Endothelial cell of umbilical vein (primary cell): ENCODE results near the gene CIDEA.

Experiments used
- CTCF ChIP-seq, 2 donors: IDR thresholded peaks; 1 replicate in 1 of 2; 2 replicates in 1 of 2; pipeline ENCODE4 v1.5.1; 2011; ENCODE audit warnings: low read length in 2 of 2, mild to moderate bottlenecking in 2 of 2, moderate library complexity in 2 of 2, control low read depth in 1 of 2, inconsistent platforms in 1 of 2, low read depth in 1 of 2; ENCODE audit not compliant: insufficient read depth in 1 of 2; ENCODE audit errors: extremely low read depth in 1 of 2
- EZH2 ChIP-seq: IDR thresholded peaks from 2 replicates; pipeline ENCODE4 v1.6.1; 2012; ENCODE audit warnings: borderline replicate concordance, low read depth, mild to moderate bottlenecking, moderate library complexity, low read length, inconsistent platforms; ENCODE audit not compliant: severe bottlenecking
- MAX ChIP-seq: IDR thresholded peaks from 2 replicates; pipeline ENCODE4 v1.6.1; 2011; ENCODE audit not compliant: insufficient read depth, insufficient read length
- MYC ChIP-seq: IDR thresholded peaks from one replicate; pipeline ENCODE4 v1.6.1; 2011; ENCODE audit warnings: mild to moderate bottlenecking, low read depth, low read length

DNA sequence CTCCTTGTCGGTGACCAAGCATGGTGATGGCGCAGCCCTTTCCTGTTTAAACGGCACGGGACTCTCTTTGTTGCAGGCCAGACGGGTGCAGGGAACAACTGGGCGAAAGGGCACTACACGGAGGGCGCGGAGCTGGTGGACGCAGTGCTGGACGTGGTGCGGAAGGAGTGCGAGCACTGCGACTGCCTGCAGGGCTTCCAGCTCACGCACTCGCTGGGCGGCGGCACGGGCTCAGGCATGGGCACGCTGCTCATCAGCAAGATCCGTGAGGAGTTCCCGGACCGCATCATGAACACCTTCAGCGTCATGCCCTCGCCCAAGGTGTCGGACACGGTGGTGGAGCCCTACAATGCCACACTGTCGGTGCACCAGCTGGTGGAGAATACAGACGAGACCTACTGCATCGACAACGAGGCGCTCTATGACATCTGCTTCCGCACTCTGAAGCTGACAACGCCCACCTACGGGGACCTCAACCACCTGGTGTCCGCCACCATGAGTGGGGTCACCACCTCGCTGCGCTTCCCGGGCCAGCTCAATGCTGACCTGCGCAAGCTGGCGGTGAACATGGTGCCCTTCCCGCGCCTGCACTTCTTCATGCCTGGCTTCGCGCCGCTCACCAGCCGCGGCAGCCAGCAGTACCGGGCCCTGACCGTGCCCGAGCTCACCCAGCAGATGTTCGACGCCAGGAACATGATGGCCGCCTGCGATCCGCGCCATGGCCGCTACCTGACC, 71.0 kb downstream of the CIDEA start:
- TF ChIP-seq CTCF (IDR thresholded peaks at IDR 0.05; ENCODE audit: extremely low read depth in 1 of 2, insufficient read depth in 1 of 2, low read depth in 1 of 2, low read length in 2 of 2) (no peak), MYC (no peak), EZH2 (no peak), MAX (no peak)
